ENCODE data around the gene SLC25A48. TPM values are rescaled to one million over a fixed set of nuclear protein-coding genes. Genes with fewer than 3 reads are reported as not detected.

The SLC25A48 gene
- total RNA-seq, 4 donors from 2014 or later, result 1.7 to 5.7 (median 3.1) TPM

DNA sequence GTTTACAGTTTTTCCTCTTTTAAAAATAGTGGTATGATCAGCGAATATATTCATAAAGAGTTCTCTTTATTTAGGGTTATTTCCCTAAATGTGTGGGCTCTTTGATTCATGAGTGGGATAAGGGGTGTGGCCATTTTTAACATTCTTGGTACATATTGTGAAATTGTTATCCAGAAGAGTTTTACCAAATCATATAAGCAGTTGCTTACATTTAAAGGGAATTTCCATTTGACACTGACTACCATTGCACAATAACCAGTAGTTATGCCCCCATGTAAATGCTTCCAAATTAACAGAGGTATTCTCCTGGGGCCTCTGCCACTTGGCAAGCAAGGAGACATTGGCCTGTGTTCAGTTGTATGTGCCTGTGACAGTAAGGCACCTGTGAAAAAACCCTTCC lies 27.2 kb downstream of the SLC25A48 start:
- Histone ChIP-seq H3K27ac (no peak overlapping the region), H3K4me1 (no peaks in the 10 kb centered on the region), H3K9me3 (no peaks in the 10 kb centered on the region), H3K27me3 (no peaks in the 10 kb centered on the region), H3K4me3 (no peak overlapping the region), H3K36me3 (no peaks in the 10 kb centered on the region)
- TF ChIP-seq EP300 (IDR thresholded peaks at IDR 0.05), result no peak
- no peak for TF ChIP-seq POLR2A (IDR thresholded peaks at IDR 0.05)
- TF ChIP-seq, protein P1, sequence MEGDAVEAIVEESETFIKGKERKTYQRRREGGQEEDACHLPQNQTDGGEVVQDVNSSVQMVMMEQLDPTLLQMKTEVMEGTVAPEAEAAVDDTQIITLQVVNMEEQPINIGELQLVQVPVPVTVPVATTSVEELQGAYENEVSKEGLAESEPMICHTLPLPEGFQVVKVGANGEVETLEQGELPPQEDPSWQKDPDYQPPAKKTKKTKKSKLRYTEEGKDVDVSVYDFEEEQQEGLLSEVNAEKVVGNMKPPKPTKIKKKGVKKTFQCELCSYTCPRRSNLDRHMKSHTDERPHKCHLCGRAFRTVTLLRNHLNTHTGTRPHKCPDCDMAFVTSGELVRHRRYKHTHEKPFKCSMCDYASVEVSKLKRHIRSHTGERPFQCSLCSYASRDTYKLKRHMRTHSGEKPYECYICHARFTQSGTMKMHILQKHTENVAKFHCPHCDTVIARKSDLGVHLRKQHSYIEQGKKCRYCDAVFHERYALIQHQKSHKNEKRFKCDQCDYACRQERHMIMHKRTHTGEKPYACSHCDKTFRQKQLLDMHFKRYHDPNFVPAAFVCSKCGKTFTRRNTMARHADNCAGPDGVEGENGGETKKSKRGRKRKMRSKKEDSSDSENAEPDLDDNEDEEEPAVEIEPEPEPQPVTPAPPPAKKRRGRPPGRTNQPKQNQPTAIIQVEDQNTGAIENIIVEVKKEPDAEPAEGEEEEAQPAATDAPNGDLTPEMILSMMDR (IDR thresholded peaks at IDR 0.05), result no peak
- TF ChIP-seq POLR2AphosphoS5 (IDR thresholded peaks at IDR 0.05), result no peak
- no peak for DNase-seq (ENCODE audit: low spot score in 2 of 2)
- 72% methylated on average over 1 of the region's 1 CpG for WGBS

DNA sequence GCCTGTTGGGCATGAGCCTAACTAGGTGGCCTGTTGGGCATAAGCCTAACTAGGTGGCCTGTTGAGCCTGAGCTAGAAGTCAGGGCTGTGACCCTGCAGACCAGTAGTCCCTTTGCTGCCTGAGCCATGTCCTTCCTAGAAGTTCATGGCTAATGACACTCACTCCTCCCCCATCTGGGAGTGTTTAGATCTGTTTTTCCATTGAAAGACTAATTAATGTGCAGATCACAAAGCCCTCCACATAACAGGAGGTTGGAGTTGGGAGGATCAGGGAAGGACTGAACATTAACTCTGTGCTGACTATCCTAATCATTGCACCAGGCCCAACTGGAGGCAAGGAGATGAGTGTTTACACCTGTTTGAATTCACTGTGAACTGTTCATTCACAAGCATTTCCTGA lies 27.6 kb downstream of the SLC25A48 start:
- DNase-seq (ENCODE audit: low spot score in 2 of 2), result no peak
- TF ChIP-seq EP300 (IDR thresholded peaks at IDR 0.05) (no peak), POLR2A (IDR thresholded peaks at IDR 0.05) (no peak), POLR2AphosphoS5 (IDR thresholded peaks at IDR 0.05) (no peak)
- TF ChIP-seq, protein P1 (IDR thresholded peaks at IDR 0.05), result no peak
- H3K4me1 ChIP-seq, result no peaks in the 10 kb centered on the region
- no peaks in the 10 kb centered on the region for H3K27me3 ChIP-seq
- no peak overlapping the region for H3K4me3 ChIP-seq
- H3K27ac ChIP-seq, result no peak overlapping the region
- no peaks in the 10 kb centered on the region for H3K9me3 ChIP-seq
- no peaks in the 10 kb centered on the region for H3K36me3 ChIP-seq

DNA sequence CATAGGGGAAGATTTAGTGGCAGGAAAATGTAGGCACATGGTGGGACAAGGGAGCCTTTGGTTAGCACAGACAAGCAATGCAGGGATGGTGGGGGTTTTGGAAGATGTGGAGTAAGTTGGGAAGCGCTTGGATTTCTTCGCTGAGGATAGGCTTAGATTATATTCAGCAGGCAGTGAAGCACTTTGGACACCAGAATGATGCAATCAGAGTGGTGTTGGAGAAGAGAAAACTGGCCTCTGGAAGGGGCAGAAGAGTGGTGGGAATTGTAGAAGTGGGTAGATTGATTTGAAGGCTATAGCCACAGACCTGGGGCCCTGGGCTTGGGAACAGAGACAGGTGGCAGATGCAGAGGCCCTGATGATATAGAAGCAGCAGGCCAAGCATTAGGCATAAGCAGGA lies 28.3 kb downstream of the SLC25A48 start:
- Histone ChIP-seq H3K9me3 (no peaks in the 10 kb centered on the region), H3K36me3 (no peaks in the 10 kb centered on the region), H3K4me1 (no peaks in the 10 kb centered on the region), H3K27ac (no peak overlapping the region), H3K4me3 (no peak overlapping the region), H3K27me3 (no peaks in the 10 kb centered on the region)
- DNase-seq (ENCODE audit: low spot score in 2 of 2), result no peak
- TF ChIP-seq, protein P1 (IDR thresholded peaks at IDR 0.05), result no peak
- TF ChIP-seq EP300 (IDR thresholded peaks at IDR 0.05) (no peak), POLR2AphosphoS5 (IDR thresholded peaks at IDR 0.05) (no peak), POLR2A (IDR thresholded peaks at IDR 0.05) (no peak)
- 92% methylated on average over 2 of the region's 2 CpGs for WGBS

DNA sequence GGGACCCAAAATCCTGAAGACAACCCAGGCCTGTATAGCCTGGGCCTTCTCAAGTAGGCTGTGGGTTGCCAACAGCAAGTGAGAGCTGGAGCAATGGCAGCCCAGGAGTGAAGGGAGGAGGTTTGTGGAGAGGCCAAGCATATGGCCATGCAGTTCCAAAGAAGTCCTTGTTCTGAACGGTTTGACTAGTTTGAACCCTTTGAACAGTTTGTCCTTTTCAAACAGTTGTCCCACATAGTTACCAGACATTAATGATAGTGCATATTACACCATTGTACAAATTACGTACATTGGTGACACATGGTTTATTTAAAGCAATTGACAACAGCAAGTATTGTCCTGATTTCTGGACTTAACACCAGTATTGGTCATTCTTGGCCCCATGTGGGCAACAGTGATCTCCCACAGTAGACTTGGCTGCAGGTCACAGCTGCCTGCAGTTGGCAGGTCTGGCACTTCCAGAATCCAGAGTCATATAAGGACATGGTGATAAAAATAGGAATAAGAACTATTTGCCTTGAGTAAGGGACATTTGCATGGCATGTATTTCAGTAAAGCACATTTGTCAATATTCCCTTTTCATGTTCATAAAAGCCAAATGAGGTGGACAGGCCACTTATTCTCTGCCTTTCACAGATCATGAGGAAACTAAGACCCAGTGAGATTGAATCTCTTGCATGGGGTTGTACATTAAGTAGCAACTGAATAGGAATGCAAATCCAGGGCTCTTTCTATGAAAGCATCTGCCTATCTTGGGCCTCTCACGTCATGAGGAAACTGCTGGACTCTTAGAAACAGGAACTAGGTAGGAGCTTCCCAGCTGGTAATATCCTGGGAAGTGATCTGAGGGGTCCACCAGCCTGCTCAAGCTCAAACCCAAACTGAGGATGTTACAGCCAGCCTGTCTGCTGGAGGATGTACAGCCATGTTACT lies 30.3 kb downstream of the SLC25A48 start:
- TF ChIP-seq, protein P1 (IDR thresholded peaks at IDR 0.05), result no peak
- TF ChIP-seq POLR2A (IDR thresholded peaks at IDR 0.05) (no peak), EP300 (IDR thresholded peaks at IDR 0.05) (no peak), POLR2AphosphoS5 (IDR thresholded peaks at IDR 0.05) (no peak)
- 84% methylated on average over 3 of the region's 3 CpGs for WGBS
- Histone ChIP-seq H3K9me3 (no peaks in the 10 kb centered on the region), H3K4me3 (no peak overlapping the region), H3K27me3 (no peaks in the 10 kb centered on the region), H3K4me1 (no peaks in the 10 kb centered on the region), H3K36me3 (no peaks in the 10 kb centered on the region), H3K27ac (no peak overlapping the region)
- no peak for DNase-seq (ENCODE audit: low spot score in 2 of 2)

DNA sequence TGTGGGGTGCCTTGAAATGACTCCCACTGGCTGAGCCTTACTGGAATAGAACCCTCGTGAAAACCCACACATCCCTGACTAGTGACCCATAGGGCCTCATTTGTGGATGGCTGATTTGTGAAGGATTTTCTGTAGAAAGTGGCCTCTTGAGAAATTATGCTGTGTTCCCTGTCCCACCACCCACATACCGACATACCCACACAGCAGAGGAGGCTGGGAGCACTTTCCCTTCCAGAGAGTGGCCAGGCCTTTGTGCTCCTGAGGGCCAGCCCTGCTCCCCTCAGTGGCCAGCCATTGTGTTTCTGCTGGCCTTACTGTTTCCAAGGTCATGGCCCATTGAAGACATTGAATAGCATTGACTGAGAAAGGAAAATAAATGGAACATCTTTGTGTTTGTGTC lies 31.6 kb downstream of the SLC25A48 start:
- no peaks in the 10 kb centered on the region for H3K36me3 ChIP-seq
- TF ChIP-seq POLR2AphosphoS5 (IDR thresholded peaks at IDR 0.05) (no peak), POLR2A (IDR thresholded peaks at IDR 0.05) (no peak), EP300 (IDR thresholded peaks at IDR 0.05) (no peak)
- TF ChIP-seq, protein P1 (IDR thresholded peaks at IDR 0.05), result no peak
- WGBS, result 89% methylated on average over 2 of the region's 2 CpGs
- no peaks in the 10 kb centered on the region for H3K9me3 ChIP-seq
- no peaks in the 10 kb centered on the region for H3K27me3 ChIP-seq
- DNase-seq (ENCODE audit: low spot score in 2 of 2), result peak in 1 of 2 donors; percentile 8
- H3K4me3 ChIP-seq, result no peak overlapping the region
- no peak overlapping the region for H3K27ac ChIP-seq
- H3K4me1 ChIP-seq, result no peaks in the 10 kb centered on the region
